Fibroblast of the aortic adventitia (primary cell): ENCODE measurements around the gene SLIT3. TPM values are rescaled to one million over a fixed set of nuclear protein-coding genes. Genes with fewer than 3 reads are reported as not detected.

Experiments
- DNase-seq: peaks from one replicate; pipeline ENCODE4 v3.0.0-alpha.2; 2010; ENCODE audit warnings: low read depth
- H3K4me3 ChIP-seq: 2 replicates; pipeline ENCODE4 v1.5.1; 2011; ENCODE audit warnings: low read depth, mild to moderate bottlenecking, control low read depth, low read length, moderate library complexity
- CTCF ChIP-seq: IDR thresholded peaks from 2 replicates; pipeline ENCODE4 v1.5.1; 2011; ENCODE audit warnings: mild to moderate bottlenecking, low read length, control low read depth, inconsistent platforms; ENCODE audit not compliant: insufficient read depth
- total RNA-seq: library from RNA; depleted of rRNA; stranded (reverse); fragments of >200 nt; gene quantifications from 2 replicates; pipeline ENCODE4 v1.2.3, GENCODE V29; 2012; ENCODE audit warnings: low replicate concordance

SLIT3 gene
- total RNA-seq: 52.5 and 65.3 TPM in 2 replicates

GRCh38 chr5:169300468-169301385, at the start of gene SLIT3:
TSS of gene SLIT3 (minus strand) at chr5:169301139. CDS start at chr5:169300709, 430 bp downstream.
- H3K4me3 ChIP-seq: peak within 1 kb of the TSS; percentile 86
- TF ChIP-seq CTCF: peak; percentile 37
- DNase-seq: peak; percentile 88

DNA sequence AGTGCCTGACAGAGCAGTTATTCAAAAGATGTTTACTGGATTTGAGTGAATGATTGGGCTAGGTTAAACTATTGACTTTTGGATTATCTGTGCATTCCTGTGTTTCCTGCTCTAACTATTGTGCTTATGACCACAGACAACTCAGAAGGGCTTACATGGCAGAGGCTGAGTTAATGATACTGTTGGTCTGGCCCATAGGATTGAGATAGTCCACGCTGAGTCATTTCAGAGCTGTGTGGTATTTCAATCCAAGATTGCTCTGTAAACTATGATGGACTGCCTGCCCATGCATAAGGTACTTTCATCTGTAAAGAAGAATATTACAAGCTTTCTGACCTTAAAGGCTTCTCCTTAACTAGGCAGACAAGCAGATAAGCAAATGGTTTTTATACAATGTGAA, 49.1 kb upstream of the SLIT3 start:
- no peak for TF ChIP-seq CTCF
- no peak overlapping the region for H3K4me3 ChIP-seq
- DNase-seq: peak; percentile 90

- TF ChIP-seq CTCF: no peak
- H3K4me3 ChIP-seq: no peak overlapping the region
- DNase-seq: peak; percentile 77
Measured at GRCh38 chr5:169347786-169348185, 46.8 kb upstream of the SLIT3 start.

- no peak for TF ChIP-seq CTCF
- peak; percentile 43 for DNase-seq
- H3K4me3 ChIP-seq: no peak overlapping the region
Measured at GRCh38 chr5:169344629-169345028, 43.7 kb upstream of the SLIT3 start.

GRCh38 chr5:169343766-169344165, 42.8 kb upstream of the SLIT3 start:
- no peak for TF ChIP-seq CTCF
- DNase-seq: peak; percentile 18
- H3K4me3 ChIP-seq: no peak overlapping the region

DNA sequence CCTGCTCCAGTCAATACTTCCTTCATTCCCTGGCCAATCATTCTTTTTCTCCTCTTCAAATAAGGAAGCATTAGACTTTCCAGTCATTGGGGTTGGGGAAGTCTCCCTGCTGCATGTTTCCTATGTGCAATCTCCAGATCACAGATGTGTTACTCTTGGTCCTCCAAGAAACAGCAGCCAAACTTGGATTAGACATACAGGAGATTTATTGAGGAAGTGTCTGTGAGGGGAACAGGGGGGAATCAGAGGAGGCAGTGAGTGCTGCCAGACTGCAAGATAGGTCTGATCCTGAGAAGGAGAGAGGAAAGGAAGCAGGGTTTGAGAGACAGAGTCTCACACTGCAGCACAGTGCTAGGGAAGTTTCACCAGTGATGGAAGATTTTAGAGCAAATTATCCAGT, 40.6 kb upstream of the SLIT3 start:
- no peak overlapping the region for H3K4me3 ChIP-seq
- TF ChIP-seq CTCF: no peak
- no peak for DNase-seq

- DNase-seq: no peak
- TF ChIP-seq CTCF: no peak
- H3K4me3 ChIP-seq: no peak overlapping the region
Measured at GRCh38 chr5:169339869-169340268, 38.9 kb upstream of the SLIT3 start.
